ENCODE results near the gene TRMU.

TRMU gene

GRCh38 chr22:46373159-46373558 lies 37.6 kb downstream of the TRMU start:
- DNase-seq: no peak

- DNase-seq: no peak
These were observed 38.6 kb downstream of the TRMU start for GRCh38 chr22:46373921-46374662.

- DNase-seq: no peak
These were observed 39.4 kb downstream of the TRMU start for GRCh38 chr22:46374663-46375474.

- no peak for DNase-seq
These were observed 40.6 kb downstream of the TRMU start for GRCh38 chr22:46376111-46376510.

- no peak for DNase-seq
These were observed 41.5 kb downstream of the TRMU start for GRCh38 chr22:46376908-46377524.

- no peak for DNase-seq
These were observed 42.3 kb downstream of the TRMU start for GRCh38 chr22:46377525-46378425.

- no peak for DNase-seq
These were observed 43.0 kb downstream of the TRMU start for GRCh38 chr22:46378426-46379065.

GRCh38 chr22:46379066-46379930 lies 43.8 kb downstream of the TRMU start:
- no peak for DNase-seq

- DNase-seq: no peak
These were observed 44.6 kb downstream of the TRMU start for GRCh38 chr22:46380069-46380468.

- no peak for DNase-seq
These were observed 45.1 kb downstream of the TRMU start for GRCh38 chr22:46380581-46380980.

- DNase-seq: no peak
These were observed 45.6 kb downstream of the TRMU start for GRCh38 chr22:46381142-46381541.

- no peak for DNase-seq
These were observed 46.2 kb downstream of the TRMU start for GRCh38 chr22:46381731-46382130.

GRCh38 chr22:46382524-46382923 lies 47.0 kb downstream of the TRMU start:
- no peak for DNase-seq

GRCh38 chr22:46386312-46386711 lies 50.8 kb downstream of the TRMU start:
- no peak for DNase-seq

GRCh38 chr22:46387748-46388147 lies 52.2 kb downstream of the TRMU start:
- DNase-seq: no peak

GRCh38 chr22:46388647-46389046 lies 53.1 kb downstream of the TRMU start:
- DNase-seq: no peak

- DNase-seq: no peak
These were observed 53.6 kb downstream of the TRMU start for GRCh38 chr22:46389081-46389480.

GRCh38 chr22:46390105-46390651 lies 54.7 kb downstream of the TRMU start:
- DNase-seq: no peak

GRCh38 chr22:46390652-46391301 lies 55.3 kb downstream of the TRMU start:
- DNase-seq: no peak

- DNase-seq: no peak
These were observed 56.1 kb downstream of the TRMU start for GRCh38 chr22:46391486-46392136.

Data from NCI-H1417 treated with DMSO at 0.1 percent for 48 hours (cell line).